Keratinocyte (primary cell): Measurements from ENCODE around the gene ITGB2. TPM values are rescaled to one million over a fixed set of nuclear protein-coding genes. Genes with fewer than 3 reads are reported as not detected.

Experiments
- DNase-seq: peaks from one replicate; pipeline ENCODE4 v3.0.0-alpha.2; 2011; ENCODE audit warnings: low read depth, missing footprints, low spot score
- FAIRE-seq: peaks from 2 replicates; lab custom pipeline; 2011; peaks lifted over from hg19 to GRCh38; lab: Jason Lieb, UNC
- H2AFZ ChIP-seq: 2 replicates; pipeline ENCODE4 v1.6.0; 2012; ENCODE audit warnings: low read length, control low read depth, inconsistent platforms; ENCODE audit not compliant: control insufficient read depth
- H3K27ac ChIP-seq: 2 replicates; pipeline ENCODE4 v1.5.1; 2011; ENCODE audit warnings: low read length; ENCODE audit not compliant: control insufficient read depth, insufficient read depth
- H3K27me3 ChIP-seq: 3 replicates; pipeline ENCODE4 v1.6.0; 2011; ENCODE audit warnings: low read length; ENCODE audit not compliant: control insufficient read depth, insufficient read depth; ENCODE audit errors: extremely low read depth
- H3K36me3 ChIP-seq, 2 experiments: 2 replicates in 1 of 2; 3 replicates in 1 of 2; pipeline ENCODE4 v1.5.1; 2011; ENCODE audit warnings: low read length in 2 of 2, mild to moderate bottlenecking in 1 of 2; ENCODE audit not compliant: control insufficient read depth in 2 of 2, insufficient read depth in 2 of 2; ENCODE audit errors: extremely low read depth in 1 of 2
- H3K4me1 ChIP-seq: 3 replicates; pipeline ENCODE4 v1.5.1; 2011; ENCODE audit warnings: low read length; ENCODE audit not compliant: control insufficient read depth, insufficient read depth; ENCODE audit errors: extremely low read depth
- H3K4me2 ChIP-seq: 3 replicates; pipeline ENCODE4 v1.6.0; 2011; ENCODE audit warnings: low read depth, low read length; ENCODE audit not compliant: control insufficient read depth, insufficient read depth; ENCODE audit errors: extremely low read depth
- H3K4me3 ChIP-seq, 3 experiments: fragments of 200-600 bp in 1 of 3; sonication (generic) in 1 of 3; 2 replicates in 2 of 3; 3 replicates in 1 of 3; pipeline ENCODE4 v1.5.1; 2011 to 2016; ENCODE audit warnings: low read length in 3 of 3, mild to moderate bottlenecking in 3 of 3, control low read depth in 2 of 3, inconsistent platforms in 1 of 3, low read depth in 1 of 3, mixed read lengths in 1 of 3, mixed run types in 1 of 3, moderate library complexity in 1 of 3; ENCODE audit not compliant: control insufficient read depth in 2 of 3, insufficient read depth in 2 of 3; ENCODE audit errors: extremely low read depth in 1 of 3
- H3K79me2 ChIP-seq: 2 replicates; pipeline ENCODE4 v1.6.0; 2012; ENCODE audit warnings: low read length; ENCODE audit not compliant: control insufficient read depth, insufficient read depth
- H3K9ac ChIP-seq: 3 replicates; pipeline ENCODE4 v1.6.0; 2011; ENCODE audit warnings: low read length; ENCODE audit not compliant: control insufficient read depth, insufficient read depth; ENCODE audit errors: extremely low read depth
- H3K9me1 ChIP-seq: 3 replicates; pipeline ENCODE4 v1.6.0; 2011; ENCODE audit warnings: low read length; ENCODE audit not compliant: control insufficient read depth, insufficient read depth; ENCODE audit errors: extremely low read depth
- H3K9me3 ChIP-seq: 2 replicates; pipeline ENCODE4 v1.5.1; 2012; ENCODE audit warnings: low read depth, low read length; ENCODE audit not compliant: control insufficient read depth
- H4K20me1 ChIP-seq: 3 replicates; pipeline ENCODE4 v1.6.0; 2011; ENCODE audit warnings: low read length; ENCODE audit not compliant: control insufficient read depth, insufficient read depth; ENCODE audit errors: extremely low read depth
- CTCF ChIP-seq, 3 experiments: IDR thresholded peaks in 1 of 3; conservative IDR thresholded peaks in 1 of 3; optimal IDR thresholded peaks in 1 of 3; 2 replicates in 2 of 3; 3 replicates in 1 of 3; pipeline versions ENCODE3 to v1.5.1; 2011; ENCODE audit warnings: low read length in 3 of 3, mild to moderate bottlenecking in 3 of 3, moderate library complexity in 2 of 3, control low read depth in 1 of 3, inconsistent platforms in 1 of 3; ENCODE audit not compliant: insufficient read depth in 2 of 3; ENCODE audit errors: extremely low read depth in 1 of 3
- EZH2 ChIP-seq: IDR thresholded peaks from one replicate; pipeline ENCODE4 v1.6.1; 2012; ENCODE audit warnings: inconsistent platforms, mild to moderate bottlenecking, low read length, moderate library complexity
- dilution Hi-C: fragments of 300-500 bp; cut with MboI; formaldehyde crosslinking; loops from one replicate; pipeline ENCODE4 v1.7.0; 2020; ENCODE audit warnings: low sequenced_read_pairs; ENCODE audit not compliant: extremely low pct_ligation_motif_present
- polyA plus RNA-seq, 5 experiments: library from polyadenylated mRNA; depleted of rRNA in 3 of 5; stranded (reverse) in 3 of 5; stranded (forward) in 1 of 5; unstranded in 1 of 5; fragments of >200 nt; gene quantifications; 1 replicate in 1 of 5; 2 replicates in 3 of 5; 3 replicates in 1 of 5; pipeline versions ENCODE4 v1.2.1 to v1.2.3, GENCODE V29; 2011 to 2012; ENCODE audit warnings: missing spikeins in 2 of 5, low read depth in 1 of 5, low replicate concordance in 1 of 5

Gene ITGB2
- polyA plus RNA-seq, 1 donor (not counting 4 experiments of a cell fraction or from before 2014, with no cell fraction given), result 0.55 TPM

- H4K20me1 ChIP-seq, result peaks cover 3% of the 10 kb centered on the region
- H3K9me1 ChIP-seq, result no peaks in the 10 kb centered on the region
- no peak overlapping the region for H3K27ac ChIP-seq
- no peak for FAIRE-seq
- no peak overlapping the region for H2AFZ ChIP-seq
- TF ChIP-seq EZH2, result no peak
- TF ChIP-seq CTCF (optimal IDR thresholded peaks at IDR 0.05 in 1 of 3, IDR thresholded peaks at IDR 0.05 in 1 of 3, conservative IDR thresholded peaks at IDR 0.05 in 1 of 3; ENCODE audit: extremely low read depth in 1 of 3, insufficient read depth in 2 of 3, low read length in 3 of 3), result no peak
- no peak overlapping the region for H3K4me2 ChIP-seq
- dilution Hi-C loops, result loop anchor here (10.0 kb wide), 1 partner anchor 186 kb away; no protein-coding TSS in a partner anchor
- peaks cover 29 to 30% of the 10 kb centered on the region in 2 experiments for H3K36me3 ChIP-seq
- no peak for DNase-seq
- H3K27me3 ChIP-seq, result no peaks in the 10 kb centered on the region
- no peaks in the 10 kb centered on the region for H3K4me1 ChIP-seq
- no peak overlapping the region for H3K9ac ChIP-seq
- H3K9me3 ChIP-seq, result no peaks in the 10 kb centered on the region
- H3K79me2 ChIP-seq, result peaks cover 82% of the 10 kb centered on the region
- H3K4me3 ChIP-seq, result no peak overlapping the region
Observed at GRCh38 chr21:44948426-44949120, 27.9 kb upstream of the ITGB2 start.

- Histone ChIP-seq H3K36me3 (peaks cover 29 to 32% of the 10 kb centered on the region in 2 experiments), H3K9me1 (no peaks in the 10 kb centered on the region), H2AFZ (no peak overlapping the region), H3K4me3 (no peak overlapping the region), H3K9ac (no peak overlapping the region), H4K20me1 (peaks cover 3% of the 10 kb centered on the region), H3K27ac (no peak overlapping the region), H3K4me1 (no peaks in the 10 kb centered on the region), H3K27me3 (no peaks in the 10 kb centered on the region), H3K9me3 (no peaks in the 10 kb centered on the region), H3K79me2 (peaks cover 83% of the 10 kb centered on the region), H3K4me2 (no peak overlapping the region)
- no peak for FAIRE-seq
- no peak for TF ChIP-seq CTCF (optimal IDR thresholded peaks at IDR 0.05 in 1 of 3, IDR thresholded peaks at IDR 0.05 in 1 of 3, conservative IDR thresholded peaks at IDR 0.05 in 1 of 3; ENCODE audit: extremely low read depth in 1 of 3, insufficient read depth in 2 of 3, low read length in 3 of 3)
- TF ChIP-seq EZH2, result no peak
- dilution Hi-C loops, result loop anchor here (10.0 kb wide), 1 partner anchor 187 kb away; no protein-coding TSS in a partner anchor
- no peak for DNase-seq
Observed at GRCh38 chr21:44947930-44948331, 27.2 kb upstream of the ITGB2 start.
